NCI-H82 treated with DMSO at 0.1 percent for 48 hours (cell line): Measurements from ENCODE around the gene RNF26.
A peak's percentile ranks its signal among the peaks of the same experiment; 100 is the strongest.

Source experiments
- DNase-seq: peaks from one replicate; lab custom pipeline; 2025; ENCODE audit not compliant: unreplicated experiment; lab: John Stamatoyannopoulos, UW

RNF26 gene

GRCh38 chr11:119335655-119336543 lies 1.6 kb downstream of the RNF26 start:
- no peak for DNase-seq

GRCh38 chr11:119336744-119337469 lies 2.6 kb downstream of the RNF26 start:
- DNase-seq = no peak

- no peak for DNase-seq
These were observed 3.4 kb downstream of the RNF26 start for GRCh38 chr11:119337581-119338317.

- peak; percentile 26 for DNase-seq
These were observed 4.1 kb downstream of the RNF26 start for GRCh38 chr11:119338318-119338890.

GRCh38 chr11:119338965-119339588 lies 4.8 kb downstream of the RNF26 start:
- no peak for DNase-seq

GRCh38 chr11:119339589-119340334 lies 5.4 kb downstream of the RNF26 start:
- no peak for DNase-seq

GRCh38 chr11:119340335-119341221 lies 6.3 kb downstream of the RNF26 start, which contains the start of gene C1QTNF5:
Gene C1QTNF5 (minus strand): TSS chr11:119340883. CDS start chr11:119340397, 486 bp downstream.
- DNase-seq = no peak

- no peak for DNase-seq
These were observed 7.1 kb downstream of the RNF26 start for GRCh38 chr11:119341222-119342022.

GRCh38 chr11:119342023-119342300 lies 7.6 kb downstream of the RNF26 start:
- no peak for DNase-seq

GRCh38 chr11:119342362-119343130 lies 8.2 kb downstream of the RNF26 start:
- DNase-seq = no peak

GRCh38 chr11:119343726-119344125 lies 9.4 kb downstream of the RNF26 start:
- DNase-seq = no peak

- no peak for DNase-seq
These were observed 10.1 kb downstream of the RNF26 start for GRCh38 chr11:119344291-119345010.

GRCh38 chr11:119345685-119346084 lies 11.4 kb downstream of the RNF26 start:
- no peak for DNase-seq

- no peak for DNase-seq
These were observed 12.3 kb downstream of the RNF26 start, which contains the start of gene MFRP for GRCh38 chr11:119346605-119347004. Gene MFRP (minus strand): TSS chr11:119346705. CDS start chr11:119346513, 192 bp downstream.

- peak; percentile 16 for DNase-seq
These were observed 12.9 kb downstream of the RNF26 start for GRCh38 chr11:119347242-119347641.

GRCh38 chr11:119347940-119348605 lies 13.7 kb downstream of the RNF26 start:
- DNase-seq = no peak
